Measurements from ENCODE around the gene RNFT2.

- TF ChIP-seq CTCF (IDR thresholded peaks at IDR 0.05), result no peak
- TF ChIP-seq REST (IDR thresholded peaks at IDR 0.05; ENCODE audit: insufficient read depth in 1 of 2, low read depth in 2 of 2, low read length in 1 of 2), result no peak
- TF ChIP-seq POLR2AphosphoS5 (IDR thresholded peaks at IDR 0.05; ENCODE audit: low read depth, low read length), result no peak
Observed at GRCh38 chr12:116749884-116750283, 11.8 kb downstream of the RNFT2 start.

Measured in Panc1 (cell line).